Measurements from ENCODE around the gene SLC35E1.
A peak's percentile ranks its signal among the peaks of the same experiment; 100 is the strongest.

The SLC35E1 gene

DNA sequence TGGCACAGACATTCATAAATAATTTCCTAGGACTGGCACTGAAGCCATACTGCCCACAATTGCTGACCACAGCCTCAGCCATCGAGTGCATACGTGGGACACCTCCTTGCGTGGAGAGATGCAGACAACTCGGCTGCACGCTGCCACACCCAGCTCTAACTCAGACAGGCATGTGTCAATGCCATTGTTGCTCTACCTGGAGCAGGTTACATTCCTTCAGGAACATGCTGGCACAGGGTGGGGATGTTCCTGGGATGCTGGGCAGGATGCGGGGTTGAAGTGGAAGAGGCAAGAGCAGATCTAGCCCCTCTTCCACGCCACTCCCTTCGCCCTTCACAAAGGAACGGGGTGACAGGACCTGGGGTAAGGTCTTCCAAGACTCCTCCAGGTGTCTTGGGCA lies 24.2 kb upstream of the SLC35E1 start:
- DNase-seq, result no peak

DNA sequence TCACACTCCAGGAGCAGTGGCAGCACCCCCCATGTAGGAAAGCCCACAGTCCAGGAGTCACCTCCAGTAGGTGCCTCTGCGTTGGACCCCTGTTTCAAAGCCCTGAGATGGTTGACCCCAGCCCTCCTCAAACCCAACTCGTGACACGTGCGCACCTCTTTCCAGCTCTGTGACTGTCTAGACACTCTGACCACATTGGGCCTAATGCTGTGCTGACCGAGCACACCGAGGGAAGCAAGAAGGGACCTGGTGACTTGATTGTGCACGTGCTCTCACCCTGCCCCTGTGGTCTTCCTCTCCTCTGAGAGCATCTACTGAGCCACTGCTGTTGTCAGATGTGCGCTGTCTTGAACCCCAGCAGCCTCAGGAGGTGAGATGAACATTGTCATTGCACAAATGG lies 22.9 kb upstream of the SLC35E1 start:
- no peak for DNase-seq

- DNase-seq, result peak; percentile 22 to 40 (median 30)
These were observed 22.5 kb upstream of the SLC35E1 start for GRCh38 chr19:16594681-16595091.

DNA sequence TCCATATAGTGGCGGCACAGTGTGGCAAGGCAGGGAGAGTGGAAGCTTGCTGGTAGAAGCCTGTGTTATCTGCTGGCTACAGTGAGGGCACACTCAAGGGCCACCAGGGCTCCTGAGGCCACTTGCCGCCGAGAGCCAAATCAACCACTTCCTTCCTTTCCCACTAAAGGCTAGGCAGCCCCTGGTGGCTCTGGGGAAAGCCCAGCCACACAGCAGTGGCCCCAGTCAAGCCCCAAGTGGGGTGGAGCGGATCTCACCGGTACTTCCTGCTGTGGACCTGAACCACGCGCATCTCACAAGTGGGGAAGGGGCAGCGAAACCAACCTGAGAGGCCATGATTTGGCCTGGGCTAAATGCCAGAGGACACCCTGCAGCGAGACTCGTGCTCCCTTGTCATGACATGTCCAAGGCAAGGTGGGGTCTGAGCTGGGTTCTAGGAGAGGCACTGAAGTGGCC lies 21.9 kb upstream of the SLC35E1 start:
- DNase-seq, result peak; percentile 44 to 71 (median 60)

- DNase-seq, result no peak
These were observed 21.0 kb upstream of the SLC35E1 start for GRCh38 chr19:16593181-16593580.

- DNase-seq, result no peak
These were observed 19.8 kb upstream of the SLC35E1 start for GRCh38 chr19:16591803-16592556.

DNA sequence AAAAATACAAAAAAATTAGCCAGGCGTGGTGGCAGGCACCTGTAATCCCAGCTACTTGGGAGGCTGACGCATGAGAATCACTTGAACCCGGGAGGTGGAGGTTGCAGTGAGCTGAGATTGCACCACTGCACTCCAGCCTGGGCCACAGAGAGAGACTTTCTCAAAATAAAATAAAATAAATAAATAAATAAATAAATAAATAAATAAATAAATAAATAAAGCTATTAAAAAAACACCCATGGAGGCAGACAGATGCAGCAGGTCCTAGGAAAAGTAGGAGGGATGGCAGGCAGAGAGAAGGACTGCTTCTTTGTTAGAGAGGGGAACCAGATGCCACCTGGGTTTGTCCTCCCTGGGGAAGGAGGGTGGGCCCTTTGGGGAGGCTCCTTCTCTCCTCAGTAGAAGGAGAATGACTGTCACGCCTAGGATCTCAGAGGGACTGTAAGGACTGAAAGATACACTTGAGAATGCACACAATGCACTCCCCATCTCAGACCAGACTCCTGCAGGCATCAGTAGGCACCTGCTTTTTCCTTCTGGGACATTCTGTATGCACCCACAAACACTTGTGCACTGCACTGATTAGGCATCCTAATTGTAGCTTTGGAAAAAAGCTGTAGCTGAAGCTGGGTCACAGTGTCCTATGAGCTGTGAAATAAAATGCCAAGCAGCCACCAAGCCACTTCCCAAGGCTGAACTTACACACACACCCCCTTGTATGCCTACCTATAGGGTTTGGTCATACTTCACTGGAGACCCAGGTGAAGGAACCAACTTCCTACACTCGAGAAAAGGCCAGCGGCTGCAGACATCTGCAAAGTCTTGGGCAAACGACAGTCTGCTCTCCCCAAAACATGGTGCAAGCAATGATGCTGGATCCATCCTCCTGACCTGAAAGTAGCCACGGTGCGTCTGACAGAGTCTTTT lies 18.9 kb upstream of the SLC35E1 start:
- no peak for DNase-seq

- DNase-seq, result no peak
These were observed 17.7 kb upstream of the SLC35E1 start for GRCh38 chr19:16589917-16590316.

GRCh38 chr19:16588824-16589577 lies 16.8 kb upstream of the SLC35E1 start:
- DNase-seq, result no peak

DNA sequence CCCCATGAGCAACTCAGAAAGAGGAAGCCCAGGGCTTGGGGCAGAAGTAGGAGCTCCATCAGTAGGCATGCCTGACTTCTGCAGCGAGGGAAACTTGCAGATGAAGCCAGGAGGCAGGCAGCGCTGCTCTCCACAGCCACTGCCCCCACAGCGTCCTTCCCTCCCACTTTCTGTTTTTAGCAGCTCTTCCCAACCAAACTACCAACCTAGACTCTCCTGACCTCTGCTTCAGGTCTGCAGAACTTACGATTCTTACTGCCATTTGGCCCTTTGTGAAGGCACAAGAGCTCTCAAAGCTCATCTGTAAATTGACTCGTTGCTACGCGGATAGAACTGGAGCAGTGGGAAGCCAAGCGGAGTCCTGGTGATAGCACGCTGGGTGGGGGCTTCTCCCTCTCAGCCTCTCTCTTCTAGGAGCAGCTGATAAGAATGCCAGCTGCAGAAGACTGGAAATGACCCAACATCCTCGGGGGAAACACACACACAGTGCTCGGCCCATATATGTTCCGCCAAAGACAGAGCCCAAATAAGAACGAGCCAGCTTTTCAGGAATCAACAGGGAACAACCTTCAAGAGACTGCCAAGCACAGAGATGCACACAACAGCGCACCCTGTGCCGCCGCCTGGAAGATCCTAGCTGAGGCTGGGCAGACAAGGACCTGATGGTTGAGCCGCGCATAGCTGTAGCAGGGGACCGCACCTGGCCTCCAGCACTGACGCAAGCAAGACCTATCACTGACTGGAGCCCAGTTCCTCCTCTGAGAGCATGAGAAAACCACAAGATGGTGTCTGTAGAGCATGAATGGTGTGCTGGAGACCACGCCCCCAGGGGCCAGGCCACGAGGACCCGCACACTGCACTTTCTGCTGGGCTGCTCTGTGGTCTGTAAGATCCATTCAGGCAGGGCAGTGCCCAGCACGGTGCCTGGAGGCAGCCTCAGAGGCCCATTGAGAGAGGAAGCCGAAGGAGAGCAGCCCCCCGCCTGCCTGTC lies 15.9 kb upstream of the SLC35E1 start:
- peak; percentile 49 to 90 (median 64) for DNase-seq

DNA sequence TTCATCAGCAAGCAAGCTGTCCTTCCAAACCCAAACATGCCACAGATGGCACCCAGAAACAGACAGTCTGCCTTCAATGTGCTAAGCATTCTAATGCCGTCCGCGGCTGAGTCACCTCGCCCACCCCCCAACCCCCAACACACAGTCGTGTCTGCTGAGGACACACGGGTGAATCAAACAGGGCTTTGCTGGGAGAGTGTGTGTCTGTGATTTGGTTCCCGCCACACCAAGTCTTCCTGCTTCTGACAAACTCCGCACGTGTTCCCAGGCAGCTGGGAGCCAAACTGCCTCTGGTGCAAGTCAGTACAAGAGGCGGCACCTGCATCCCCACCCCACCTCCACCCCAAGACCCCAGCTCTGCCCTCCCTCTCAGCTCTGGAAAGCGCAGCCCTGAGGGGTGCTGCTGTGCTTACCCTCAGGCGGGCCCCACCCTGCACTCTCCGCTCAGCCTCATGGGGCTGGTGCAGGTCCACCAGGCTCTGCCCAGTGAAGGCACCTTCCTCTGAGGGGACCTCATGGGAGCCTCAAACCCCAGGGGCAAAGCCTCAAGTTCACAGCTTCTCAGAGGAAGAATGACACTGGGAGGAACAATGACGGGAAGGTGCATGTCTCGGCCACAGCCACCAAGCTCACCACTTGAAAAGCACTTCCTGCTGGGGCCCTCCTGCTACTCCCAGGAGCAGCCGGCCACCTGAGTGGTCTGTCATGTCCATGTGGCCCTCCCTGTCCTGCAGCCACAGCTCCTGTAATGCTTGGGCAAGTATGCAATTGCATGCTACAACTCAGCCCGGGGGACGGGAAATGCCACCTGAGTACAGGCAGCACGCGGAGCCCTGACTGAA lies 15.0 kb upstream of the SLC35E1 start:
- DNase-seq, result peak; percentile 42 to 93 (median 89)

GRCh38 chr19:16586477-16586871 lies 14.3 kb upstream of the SLC35E1 start:
- no peak for DNase-seq

DNA sequence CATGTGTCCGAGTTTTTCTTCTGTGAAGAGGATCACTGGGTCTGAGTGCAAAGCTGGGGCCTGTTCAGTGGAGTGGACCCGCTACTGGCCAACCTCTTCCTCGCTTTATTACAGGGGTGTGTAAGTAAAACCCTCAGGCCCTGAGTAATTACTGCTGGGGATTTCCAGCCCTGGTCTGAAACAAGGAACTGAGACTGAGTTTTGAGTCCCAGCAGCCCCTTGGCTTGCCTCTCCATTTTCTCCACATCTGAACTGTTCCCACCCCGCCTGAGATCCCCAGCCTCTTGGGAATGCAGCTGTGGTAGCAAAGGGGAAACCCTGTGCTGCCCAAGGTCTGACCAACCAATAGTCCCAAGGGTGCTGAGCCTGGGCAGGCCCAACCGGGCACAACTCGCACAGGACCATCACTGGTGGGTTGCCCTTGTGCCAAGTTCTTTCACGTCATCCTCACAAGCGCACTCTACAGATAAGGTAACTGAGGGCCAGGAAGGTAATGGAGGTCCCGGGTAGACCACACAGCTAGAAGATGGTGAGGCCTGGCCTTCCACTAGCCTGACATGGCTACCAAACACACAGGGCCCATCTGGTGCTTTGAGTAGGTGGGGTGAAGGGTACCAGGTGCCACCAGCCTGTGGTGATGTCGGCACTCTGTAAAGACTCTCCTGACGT lies 13.7 kb upstream of the SLC35E1 start:
- peak; percentile 86 to 92 (median 90) for DNase-seq

- peak; percentile 17 to 54 (median 34) for DNase-seq
These were observed 13.0 kb upstream of the SLC35E1 start for GRCh38 chr19:16585094-16585801.

- DNase-seq, result peak; percentile 94 to 97 (median 96)
These were observed 12.3 kb upstream of the SLC35E1 start for GRCh38 chr19:16584248-16585093.

- DNase-seq, result no peak
These were observed 10.5 kb upstream of the SLC35E1 start for GRCh38 chr19:16582486-16583261.

DNA sequence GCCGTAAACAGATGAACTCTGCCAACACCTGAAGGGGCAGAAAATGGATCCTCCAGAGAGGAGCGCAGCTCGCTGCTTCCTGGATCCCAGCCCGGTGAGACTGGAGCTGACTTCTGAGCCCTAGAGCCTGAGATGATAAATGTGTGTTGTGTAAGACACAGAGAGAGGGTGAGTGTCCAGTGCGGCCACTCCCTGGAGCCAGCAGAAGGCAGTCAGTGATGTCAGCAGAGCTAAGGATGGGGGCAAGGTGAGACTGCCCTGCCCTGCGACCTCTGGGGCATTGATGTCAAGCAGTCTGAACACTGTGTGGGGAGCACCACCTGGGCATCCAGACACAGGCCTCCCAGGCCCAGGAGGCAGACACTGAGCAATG lies 9.7 kb upstream of the SLC35E1 start:
- DNase-seq, result no peak

Data from suppressor macrophage (primary cell).